Measurements from ENCODE around the gene TFE3.

The TFE3 gene

GRCh38 chrX:49041744-49042580 lies 1.2 kb downstream of the TFE3 start:
- peaks cover 23% of the 10 kb centered on the region for H3K36me3 Mint-ChIP-seq (ENCODE audit: low read depth)
- peaks cover 22% of the 10 kb centered on the region for H3K4me1 Mint-ChIP-seq
- H3K27ac Mint-ChIP-seq = peak overlapping the region; percentile 94 to 95 (median 94)
- peaks cover 18% of the 10 kb centered on the region for H3K9me3 Mint-ChIP-seq
- no peak for TF ChIP-seq CTCF (IDR thresholded peaks at IDR 0.05; ENCODE audit: unreplicated experiment in 3 of 3)
- no peaks in the 10 kb centered on the region for H3K27me3 Mint-ChIP-seq (ENCODE audit: low read depth)
- H3K4me3 Mint-ChIP-seq = peak overlapping the region; percentile 92 to 97 (median 97)

- Mint-ChIP-seq H3K4me1 (peaks cover 22% of the 10 kb centered on the region), H3K27ac (peak overlapping the region; percentile 90 to 94 (median 93)), H3K4me3 (peak overlapping the region; percentile 92 to 97 (median 97)), H3K9me3 (peaks cover 18% of the 10 kb centered on the region), H3K36me3 (ENCODE audit: low read depth) (peaks cover 23% of the 10 kb centered on the region), H3K27me3 (ENCODE audit: low read depth) (no peaks in the 10 kb centered on the region)
- no peak for TF ChIP-seq CTCF (IDR thresholded peaks at IDR 0.05; ENCODE audit: unreplicated experiment in 3 of 3)
Observed at GRCh38 chrX:49040376-49040955, 2.7 kb downstream of the TFE3 start.

GRCh38 chrX:49039598-49040375 lies 3.4 kb downstream of the TFE3 start:
- TF ChIP-seq CTCF (IDR thresholded peaks at IDR 0.05; ENCODE audit: unreplicated experiment in 3 of 3) = no peak
- H3K27ac Mint-ChIP-seq = peak overlapping the region; percentile 90 to 94 (median 93)
- H3K4me3 Mint-ChIP-seq = peak overlapping the region; percentile 92 to 97 (median 97)
- H3K9me3 Mint-ChIP-seq = peaks cover 18% of the 10 kb centered on the region
- H3K4me1 Mint-ChIP-seq = peaks cover 22% of the 10 kb centered on the region
- H3K27me3 Mint-ChIP-seq (ENCODE audit: low read depth) = no peaks in the 10 kb centered on the region
- H3K36me3 Mint-ChIP-seq (ENCODE audit: low read depth) = peaks cover 24% of the 10 kb centered on the region

- H3K27ac Mint-ChIP-seq = no peak overlapping the region
- TF ChIP-seq CTCF (IDR thresholded peaks at IDR 0.05; ENCODE audit: unreplicated experiment in 3 of 3) = no peak
- H3K4me1 Mint-ChIP-seq = peaks cover 22% of the 10 kb centered on the region
- peaks cover 16% of the 10 kb centered on the region for H3K9me3 Mint-ChIP-seq
- no peak overlapping the region for H3K4me3 Mint-ChIP-seq
- no peaks in the 10 kb centered on the region for H3K27me3 Mint-ChIP-seq (ENCODE audit: low read depth)
- H3K36me3 Mint-ChIP-seq (ENCODE audit: low read depth) = peaks cover 37% of the 10 kb centered on the region
Observed at GRCh38 chrX:49037883-49038475, 5.2 kb downstream of the TFE3 start.

GRCh38 chrX:49030283-49030682 lies 12.9 kb downstream of the TFE3 start:
- Mint-ChIP-seq H3K27me3 (ENCODE audit: low read depth) (no peaks in the 10 kb centered on the region), H3K36me3 (ENCODE audit: low read depth) (peaks cover 30% of the 10 kb centered on the region), H3K27ac (no peak overlapping the region), H3K9me3 (peaks cover 6% of the 10 kb centered on the region), H3K4me3 (no peak overlapping the region), H3K4me1 (no peaks in the 10 kb centered on the region)
- TF ChIP-seq CTCF (IDR thresholded peaks at IDR 0.05; ENCODE audit: unreplicated experiment in 3 of 3) = no peak
